ENCODE measurements around the gene PTPRN2.

The PTPRN2 gene

GRCh38 chr7:157657741-157658740 is 929.6 kb downstream of the PTPRN2 start:
- Histone ChIP-seq H3K9ac (ENCODE audit: low read depth in 1 of 2, low read length in 2 of 2) (no peak overlapping the region), H3K9me3 (ENCODE audit: control insufficient read depth in 2 of 2, low read length in 2 of 2) (no peaks in the 10 kb centered on the region)

GRCh38 chr7:157656195-157656769 is 931.3 kb downstream of the PTPRN2 start:
- Histone ChIP-seq H3K36me3 (ENCODE audit: control insufficient read depth in 2 of 2, insufficient read depth in 2 of 2, low read length in 2 of 2) (no peaks in the 10 kb centered on the region), H3K27me3 (ENCODE audit: control insufficient read depth in 2 of 2, insufficient read depth in 2 of 2, low read length in 2 of 2) (no peaks in the 10 kb centered on the region), H3K9ac (ENCODE audit: low read depth in 1 of 2, low read length in 2 of 2) (no peak overlapping the region), H3K27ac (ENCODE audit: low read depth in 2 of 2, low read length in 2 of 2) (no peak overlapping the region), H3K4me1 (ENCODE audit: control insufficient read depth in 2 of 2, insufficient read depth in 2 of 2, low read length in 2 of 2) (no peaks in the 10 kb centered on the region), H3K4me3 (ENCODE audit: low read length in 2 of 2) (no peak overlapping the region), H3K9me3 (ENCODE audit: control insufficient read depth in 2 of 2, low read length in 2 of 2) (no peaks in the 10 kb centered on the region)

More at GRCh38 chr7:157657741-157658740, 929.6 kb downstream of the PTPRN2 start:
- no peaks in the 10 kb centered on the region for H3K4me1 ChIP-seq (ENCODE audit: control insufficient read depth in 2 of 2, insufficient read depth in 2 of 2, low read length in 2 of 2)
- no peaks in the 10 kb centered on the region for H3K36me3 ChIP-seq (ENCODE audit: control insufficient read depth in 2 of 2, insufficient read depth in 2 of 2, low read length in 2 of 2)
- no peak overlapping the region for H3K4me3 ChIP-seq (ENCODE audit: low read length in 2 of 2)
- H3K27ac ChIP-seq (ENCODE audit: low read depth in 2 of 2, low read length in 2 of 2) = no peak overlapping the region
- no peaks in the 10 kb centered on the region for H3K27me3 ChIP-seq (ENCODE audit: control insufficient read depth in 2 of 2, insufficient read depth in 2 of 2, low read length in 2 of 2)

GRCh38 chr7:157654350-157654749 is 933.3 kb downstream of the PTPRN2 start:
- no peaks in the 10 kb centered on the region for H3K27me3 ChIP-seq (ENCODE audit: control insufficient read depth in 2 of 2, insufficient read depth in 2 of 2, low read length in 2 of 2)
- no peak overlapping the region for H3K27ac ChIP-seq (ENCODE audit: low read depth in 2 of 2, low read length in 2 of 2)
- no peak overlapping the region for H3K9ac ChIP-seq (ENCODE audit: low read depth in 1 of 2, low read length in 2 of 2)
- no peaks in the 10 kb centered on the region for H3K36me3 ChIP-seq (ENCODE audit: control insufficient read depth in 2 of 2, insufficient read depth in 2 of 2, low read length in 2 of 2)
- no peaks in the 10 kb centered on the region for H3K4me1 ChIP-seq (ENCODE audit: control insufficient read depth in 2 of 2, insufficient read depth in 2 of 2, low read length in 2 of 2)
- no peaks in the 10 kb centered on the region for H3K9me3 ChIP-seq (ENCODE audit: control insufficient read depth in 2 of 2, low read length in 2 of 2)
- H3K4me3 ChIP-seq (ENCODE audit: low read length in 2 of 2) = no peak overlapping the region

GRCh38 chr7:157653827-157654207 is 933.8 kb downstream of the PTPRN2 start:
- no peaks in the 10 kb centered on the region for H3K4me1 ChIP-seq (ENCODE audit: control insufficient read depth in 2 of 2, insufficient read depth in 2 of 2, low read length in 2 of 2)
- H3K4me3 ChIP-seq (ENCODE audit: low read length in 2 of 2) = no peak overlapping the region
- H3K27me3 ChIP-seq (ENCODE audit: control insufficient read depth in 2 of 2, insufficient read depth in 2 of 2, low read length in 2 of 2) = no peaks in the 10 kb centered on the region
- no peak overlapping the region for H3K9ac ChIP-seq (ENCODE audit: low read depth in 1 of 2, low read length in 2 of 2)
- H3K9me3 ChIP-seq (ENCODE audit: control insufficient read depth in 2 of 2, low read length in 2 of 2) = no peaks in the 10 kb centered on the region
- H3K27ac ChIP-seq (ENCODE audit: low read depth in 2 of 2, low read length in 2 of 2) = no peak overlapping the region
- no peaks in the 10 kb centered on the region for H3K36me3 ChIP-seq (ENCODE audit: control insufficient read depth in 2 of 2, insufficient read depth in 2 of 2, low read length in 2 of 2)

DNA sequence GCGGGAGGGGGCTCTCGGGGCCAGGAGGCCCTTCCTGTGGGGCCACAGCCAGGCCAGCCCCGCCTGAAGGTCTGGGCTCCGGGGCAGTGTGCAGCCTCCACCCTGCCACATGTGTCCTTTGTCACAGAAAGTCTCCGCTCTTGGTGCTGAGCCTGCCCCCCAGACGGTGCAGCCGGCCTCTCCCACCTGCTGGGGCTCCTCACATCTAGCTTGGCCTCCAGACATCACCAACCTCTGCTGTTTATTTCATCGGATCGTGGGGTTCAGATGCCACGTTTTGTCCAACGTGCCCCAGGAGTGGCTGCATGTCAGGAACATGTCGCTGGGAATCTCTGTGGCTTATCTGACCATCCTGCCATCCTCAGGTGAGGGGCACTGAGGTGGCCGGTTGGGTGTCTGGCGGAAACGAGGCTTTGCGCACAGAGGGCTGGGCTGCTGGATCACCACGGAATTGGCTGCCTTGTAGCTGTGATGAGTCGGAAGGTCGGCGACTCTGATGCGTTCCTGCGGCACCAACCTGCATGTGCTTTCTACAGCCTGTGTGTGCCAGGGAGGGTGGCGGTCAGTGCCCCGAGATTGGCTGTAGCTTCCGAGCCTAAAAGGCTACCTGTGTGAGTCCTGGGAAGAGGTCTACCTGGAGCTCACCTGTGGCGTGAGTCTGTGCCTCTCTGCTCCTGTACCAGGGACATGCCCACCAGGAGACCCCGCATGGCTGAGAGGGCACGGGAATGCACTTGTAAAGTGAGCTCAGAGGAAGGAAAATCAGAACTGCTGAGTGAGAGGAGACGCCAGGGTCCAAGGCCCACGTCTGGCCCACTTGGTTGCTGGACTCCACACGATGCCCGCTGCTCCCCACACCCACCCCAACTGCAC is 934.4 kb downstream of the PTPRN2 start:
- Histone ChIP-seq H3K27ac (ENCODE audit: low read depth in 2 of 2, low read length in 2 of 2) (no peak overlapping the region), H3K9ac (ENCODE audit: low read depth in 1 of 2, low read length in 2 of 2) (no peak overlapping the region), H3K27me3 (ENCODE audit: control insufficient read depth in 2 of 2, insufficient read depth in 2 of 2, low read length in 2 of 2) (no peaks in the 10 kb centered on the region), H3K9me3 (ENCODE audit: control insufficient read depth in 2 of 2, low read length in 2 of 2) (no peaks in the 10 kb centered on the region), H3K4me1 (ENCODE audit: control insufficient read depth in 2 of 2, insufficient read depth in 2 of 2, low read length in 2 of 2) (no peaks in the 10 kb centered on the region), H3K4me3 (ENCODE audit: low read length in 2 of 2) (no peak overlapping the region), H3K36me3 (ENCODE audit: control insufficient read depth in 2 of 2, insufficient read depth in 2 of 2, low read length in 2 of 2) (no peaks in the 10 kb centered on the region)

DNA sequence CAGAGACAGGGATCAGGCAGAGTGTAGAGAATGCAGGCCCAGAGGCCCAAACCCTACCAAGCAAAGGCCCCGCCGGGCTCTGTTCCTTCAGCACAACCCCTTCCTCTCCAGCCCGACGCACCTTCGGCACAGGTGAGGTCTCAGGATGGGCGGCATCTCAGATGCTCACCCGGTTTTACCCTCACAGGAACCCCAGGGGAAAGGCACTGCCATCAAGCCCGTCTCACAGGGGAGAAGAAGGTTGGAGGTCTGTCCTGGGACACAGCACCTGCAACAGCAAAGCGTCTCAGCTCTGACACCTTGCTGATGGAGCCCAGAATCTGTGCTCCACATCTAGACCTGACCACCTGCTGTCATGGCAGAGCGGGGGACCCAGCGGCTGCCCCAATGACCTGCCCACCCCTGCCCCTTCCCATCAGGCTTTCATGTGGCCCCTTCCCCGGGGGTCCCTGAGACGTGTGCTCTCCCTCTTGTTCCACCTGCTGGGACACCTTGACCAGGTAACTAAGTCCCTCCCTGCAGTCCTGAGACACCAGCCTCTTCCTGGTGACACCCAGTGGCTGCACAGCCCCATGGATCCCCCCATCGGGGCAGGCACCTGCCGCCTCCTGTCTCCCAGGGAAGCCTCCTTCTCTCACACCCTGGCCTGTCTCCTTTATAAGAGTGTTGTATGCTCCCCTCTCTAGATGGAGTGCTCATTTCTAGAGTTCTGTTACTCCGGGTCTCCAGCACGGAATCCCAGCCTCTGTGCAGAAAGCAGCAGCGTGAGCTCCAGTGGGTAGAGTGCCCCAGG is 935.3 kb downstream of the PTPRN2 start:
- H3K9me3 ChIP-seq (ENCODE audit: control insufficient read depth in 2 of 2, low read length in 2 of 2) = no peaks in the 10 kb centered on the region
- H3K27me3 ChIP-seq (ENCODE audit: control insufficient read depth in 2 of 2, insufficient read depth in 2 of 2, low read length in 2 of 2) = no peaks in the 10 kb centered on the region
- no peak overlapping the region for H3K9ac ChIP-seq (ENCODE audit: low read depth in 1 of 2, low read length in 2 of 2)
- H3K36me3 ChIP-seq (ENCODE audit: control insufficient read depth in 2 of 2, insufficient read depth in 2 of 2, low read length in 2 of 2) = no peaks in the 10 kb centered on the region
- H3K27ac ChIP-seq (ENCODE audit: low read depth in 2 of 2, low read length in 2 of 2) = no peak overlapping the region
- no peak overlapping the region for H3K4me3 ChIP-seq (ENCODE audit: low read length in 2 of 2)
- H3K4me1 ChIP-seq (ENCODE audit: control insufficient read depth in 2 of 2, insufficient read depth in 2 of 2, low read length in 2 of 2) = no peaks in the 10 kb centered on the region

DNA sequence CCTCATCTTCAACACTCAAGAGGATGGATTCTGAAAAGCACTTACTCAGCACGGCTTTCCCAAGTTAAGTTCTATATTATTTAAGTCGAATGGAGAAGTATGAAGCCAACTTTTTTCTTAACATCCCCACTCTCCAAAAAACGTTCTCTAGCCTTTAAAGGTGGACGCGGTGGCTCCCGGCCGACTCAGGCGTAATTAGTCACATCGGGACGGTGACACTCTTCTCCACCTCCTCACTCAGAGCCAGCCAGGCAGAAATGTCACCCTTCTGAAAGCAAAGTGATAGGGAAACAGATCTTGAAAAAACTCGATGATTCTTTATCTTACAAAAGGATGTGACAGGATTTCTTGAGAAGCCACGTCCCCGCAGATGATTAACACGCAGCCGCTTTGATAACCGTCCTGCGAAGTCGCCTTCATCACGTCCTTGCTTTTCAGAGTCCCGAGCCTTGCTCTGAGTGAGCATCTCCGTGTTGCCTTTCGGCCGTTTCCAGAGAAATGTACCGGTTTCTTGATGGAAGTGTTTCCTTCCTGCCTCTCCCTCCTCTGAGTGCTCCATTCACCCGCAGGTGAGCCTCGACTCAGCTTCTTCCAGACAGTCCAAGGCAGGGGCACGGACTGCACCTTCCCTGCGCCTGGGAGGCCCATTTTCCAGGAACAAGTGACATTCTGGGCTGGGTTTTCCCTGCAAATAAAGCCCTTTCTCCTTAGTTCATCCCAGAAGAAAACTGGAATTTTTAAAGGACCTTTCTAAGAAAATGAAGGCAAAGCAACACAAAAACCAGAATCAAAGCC is 936.1 kb downstream of the PTPRN2 start:
- no peaks in the 10 kb centered on the region for H3K36me3 ChIP-seq (ENCODE audit: control insufficient read depth in 2 of 2, insufficient read depth in 2 of 2, low read length in 2 of 2)
- H3K4me1 ChIP-seq (ENCODE audit: control insufficient read depth in 2 of 2, insufficient read depth in 2 of 2, low read length in 2 of 2) = no peaks in the 10 kb centered on the region
- H3K9me3 ChIP-seq (ENCODE audit: control insufficient read depth in 2 of 2, low read length in 2 of 2) = no peaks in the 10 kb centered on the region
- H3K27ac ChIP-seq (ENCODE audit: low read depth in 2 of 2, low read length in 2 of 2) = no peak overlapping the region
- H3K9ac ChIP-seq (ENCODE audit: low read depth in 1 of 2, low read length in 2 of 2) = no peak overlapping the region
- no peak overlapping the region for H3K4me3 ChIP-seq (ENCODE audit: low read length in 2 of 2)
- no peaks in the 10 kb centered on the region for H3K27me3 ChIP-seq (ENCODE audit: control insufficient read depth in 2 of 2, insufficient read depth in 2 of 2, low read length in 2 of 2)

DNA sequence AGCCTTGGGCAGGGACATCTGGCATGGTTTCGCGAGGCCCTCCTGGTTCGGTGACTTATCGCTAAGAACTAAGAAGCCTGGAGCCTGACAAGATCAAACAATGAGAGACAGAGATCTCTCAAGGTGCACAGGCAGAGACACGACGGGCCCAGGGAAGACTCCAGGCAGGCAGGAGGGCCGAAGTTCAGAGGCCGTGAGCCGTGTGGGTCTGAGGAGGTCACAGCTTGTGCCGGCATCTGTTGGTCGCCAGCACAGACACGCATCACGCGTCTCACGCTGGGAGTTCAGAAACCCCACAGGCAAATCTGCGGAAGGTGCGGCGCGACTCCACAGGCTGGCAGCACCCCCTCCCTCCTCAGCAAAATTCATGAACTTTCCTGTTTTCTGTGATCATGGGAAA is 936.8 kb downstream of the PTPRN2 start:
- Histone ChIP-seq H3K36me3 (ENCODE audit: control insufficient read depth in 2 of 2, insufficient read depth in 2 of 2, low read length in 2 of 2) (no peaks in the 10 kb centered on the region), H3K9ac (ENCODE audit: low read depth in 1 of 2, low read length in 2 of 2) (no peak overlapping the region), H3K9me3 (ENCODE audit: control insufficient read depth in 2 of 2, low read length in 2 of 2) (no peaks in the 10 kb centered on the region), H3K4me1 (ENCODE audit: control insufficient read depth in 2 of 2, insufficient read depth in 2 of 2, low read length in 2 of 2) (no peaks in the 10 kb centered on the region), H3K4me3 (ENCODE audit: low read length in 2 of 2) (no peak overlapping the region), H3K27me3 (ENCODE audit: control insufficient read depth in 2 of 2, insufficient read depth in 2 of 2, low read length in 2 of 2) (no peaks in the 10 kb centered on the region), H3K27ac (ENCODE audit: low read depth in 2 of 2, low read length in 2 of 2) (no peak overlapping the region)

DNA sequence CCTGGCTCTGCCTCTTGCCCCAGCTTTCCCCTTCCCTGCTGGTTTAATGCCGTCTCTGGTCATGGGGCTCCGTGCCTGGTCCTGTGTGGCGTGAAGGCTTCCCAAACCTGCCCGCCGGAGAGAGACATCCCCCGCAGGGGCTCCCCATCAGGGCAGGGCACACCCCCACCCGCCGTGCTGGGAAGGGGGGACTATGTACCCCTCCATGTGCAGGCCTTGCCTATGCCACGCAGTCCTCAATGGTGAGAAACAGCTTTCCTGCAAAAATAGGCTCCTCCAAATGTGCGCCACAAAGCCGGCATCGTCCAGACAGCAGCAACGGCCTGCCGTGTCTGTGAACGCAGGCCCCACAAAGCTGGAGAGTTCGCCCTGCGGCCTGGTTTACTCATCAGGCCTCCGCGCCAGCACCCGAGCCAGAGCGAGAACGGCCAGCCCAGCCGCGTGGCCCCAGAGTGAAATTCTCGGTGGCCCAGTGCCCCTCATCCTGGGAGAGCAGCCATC is 937.4 kb downstream of the PTPRN2 start:
- Histone ChIP-seq H3K9ac (ENCODE audit: low read depth in 1 of 2, low read length in 2 of 2) (no peak overlapping the region), H3K27ac (ENCODE audit: low read depth in 2 of 2, low read length in 2 of 2) (no peak overlapping the region), H3K4me3 (ENCODE audit: low read length in 2 of 2) (no peak overlapping the region), H3K36me3 (ENCODE audit: control insufficient read depth in 2 of 2, insufficient read depth in 2 of 2, low read length in 2 of 2) (no peaks in the 10 kb centered on the region), H3K4me1 (ENCODE audit: control insufficient read depth in 2 of 2, insufficient read depth in 2 of 2, low read length in 2 of 2) (no peaks in the 10 kb centered on the region), H3K27me3 (ENCODE audit: control insufficient read depth in 2 of 2, insufficient read depth in 2 of 2, low read length in 2 of 2) (no peaks in the 10 kb centered on the region), H3K9me3 (ENCODE audit: control insufficient read depth in 2 of 2, low read length in 2 of 2) (no peaks in the 10 kb centered on the region)
